Measurements from ENCODE around the gene TIGAR.

TIGAR gene

GRCh38 chr12:4380332-4380731 is 59.3 kb downstream of the TIGAR start:
- DNase-seq, result no peak

GRCh38 chr12:4383304-4383865 is 62.4 kb downstream of the TIGAR start:
- no peak for DNase-seq

- no peak for DNase-seq
Observed at GRCh38 chr12:4386801-4387200, 65.8 kb downstream of the TIGAR start.

GRCh38 chr12:4387607-4388006 is 66.6 kb downstream of the TIGAR start:
- no peak for DNase-seq

DNA sequence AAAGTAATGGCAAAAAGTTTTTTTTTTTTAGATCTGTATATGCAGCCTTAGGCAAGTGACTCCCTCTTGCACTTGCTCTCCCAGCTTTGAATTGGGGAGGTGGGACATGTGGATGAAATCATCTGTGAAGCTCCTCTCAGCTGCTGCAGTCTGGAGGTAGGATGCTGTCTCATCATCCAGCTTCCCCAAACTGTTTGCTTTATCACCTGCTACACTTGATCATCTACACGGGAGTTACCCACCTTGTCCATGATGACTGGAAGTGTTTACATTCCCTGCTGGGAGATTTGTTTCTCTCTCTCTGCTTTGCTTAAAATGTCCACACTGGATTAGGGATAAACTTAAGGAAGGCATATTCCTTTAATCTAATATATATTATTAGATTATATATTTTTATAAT is 67.0 kb downstream of the TIGAR start:
- DNase-seq, result no peak

DNA sequence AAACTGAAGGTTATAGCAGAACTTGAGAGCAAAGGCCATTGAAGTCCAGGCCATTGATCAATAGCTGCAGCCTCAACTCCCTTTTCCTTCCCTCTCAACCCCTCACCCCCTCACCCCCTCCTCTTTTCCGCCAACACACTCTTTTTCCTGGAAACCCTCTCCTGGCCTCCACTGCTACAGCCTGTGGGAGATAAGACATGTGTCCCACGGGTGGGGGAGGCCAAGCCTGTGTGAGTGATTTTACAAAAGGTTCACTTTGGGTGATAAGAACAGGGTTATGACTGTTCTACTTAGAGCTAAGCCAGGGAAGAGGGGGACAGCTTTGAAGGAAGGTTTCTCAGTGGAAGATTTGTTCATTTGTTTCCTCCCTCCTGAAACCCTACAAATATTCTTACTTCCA is 67.6 kb downstream of the TIGAR start:
- no peak for DNase-seq

GRCh38 chr12:4392223-4392742 is 71.3 kb downstream of the TIGAR start:
- DNase-seq, result no peak

DNA sequence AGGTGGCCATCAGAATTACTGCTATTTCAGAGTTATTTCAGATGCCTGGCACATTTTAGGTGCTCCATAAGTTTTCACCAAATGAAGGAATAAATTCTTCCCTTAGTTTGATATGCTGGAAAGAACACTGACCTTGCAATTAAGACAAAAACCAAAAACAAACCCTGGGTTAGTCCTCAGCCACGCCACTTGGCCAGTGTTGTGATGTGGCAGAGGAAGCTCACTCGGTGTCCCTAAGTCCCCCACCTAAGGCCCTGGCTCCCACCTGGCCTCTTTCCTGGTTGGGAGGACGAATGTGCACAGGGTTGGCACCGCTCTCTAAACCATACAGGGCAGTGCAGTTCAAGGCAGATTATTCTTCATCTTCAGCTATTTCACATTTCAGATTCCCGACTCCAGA is 72.2 kb downstream of the TIGAR start:
- DNase-seq, result no peak

DNA sequence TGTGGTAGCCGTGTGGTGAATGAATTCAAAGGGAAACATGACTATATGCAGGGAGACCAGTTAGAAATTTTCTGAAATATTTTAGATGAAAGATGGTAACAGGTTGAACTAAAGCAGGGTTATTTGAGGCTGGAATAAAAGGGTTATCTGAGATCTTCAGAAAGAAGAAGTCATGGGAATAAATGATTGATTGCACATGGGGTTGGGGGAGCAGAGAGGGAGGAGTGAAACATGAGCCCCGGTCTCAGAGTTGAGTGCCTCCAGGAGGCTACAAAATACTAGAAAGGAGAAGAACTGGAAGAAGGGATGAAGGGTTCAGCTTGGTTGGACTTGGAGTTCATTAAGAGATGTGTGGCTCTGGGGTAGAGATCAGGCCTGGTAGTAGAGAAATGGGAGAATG is 74.8 kb downstream of the TIGAR start:
- DNase-seq, result no peak

- DNase-seq, result no peak
Observed at GRCh38 chr12:4401117-4401516, 80.1 kb downstream of the TIGAR start.

- DNase-seq, result no peak
Observed at GRCh38 chr12:4402996-4403395, 82.0 kb downstream of the TIGAR start.

Data from fibroblast of skin of right quadriceps (primary cell).